ENCODE measurements around the gene POLK. TPM values are rescaled to one million over a fixed set of nuclear protein-coding genes. Genes with fewer than 3 reads are reported as not detected.

The POLK gene
- total RNA-seq, 2 donors from 2014 or later: 13.7 to 16.8 TPM

DNA sequence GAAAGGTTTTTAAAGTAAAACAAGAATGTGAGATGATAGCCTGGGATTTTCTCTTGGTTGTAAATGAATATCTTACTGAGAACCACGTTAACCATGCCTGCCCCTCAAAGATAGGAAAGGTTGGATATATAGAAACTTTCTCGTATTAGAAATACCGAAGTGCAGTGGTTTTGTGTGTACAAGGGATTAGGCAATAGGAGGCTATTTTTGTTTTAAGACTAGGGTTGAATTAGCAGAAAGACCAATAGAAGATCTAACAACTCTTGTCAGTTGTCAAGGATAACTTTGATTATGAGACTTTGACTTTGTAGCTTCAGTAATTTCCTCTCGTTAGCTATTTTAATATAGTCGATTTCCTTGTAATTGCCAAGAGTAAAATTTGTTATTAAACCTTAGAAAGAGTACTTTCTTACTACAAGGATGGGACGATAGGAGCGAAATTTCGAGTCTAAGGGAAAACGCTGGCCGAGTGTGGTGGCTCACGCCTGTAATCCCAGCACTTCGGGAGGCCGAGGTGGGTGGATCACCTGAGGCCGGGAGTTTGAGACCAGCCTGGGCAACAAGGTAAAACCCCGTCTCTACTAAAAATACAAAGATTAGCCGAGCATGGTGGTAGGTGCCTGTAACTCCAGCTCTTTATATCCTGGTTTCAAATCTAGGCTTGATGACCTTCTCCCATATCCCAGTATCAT lies 838 bp downstream of the POLK start:
- no peak for DNase-seq

DNA sequence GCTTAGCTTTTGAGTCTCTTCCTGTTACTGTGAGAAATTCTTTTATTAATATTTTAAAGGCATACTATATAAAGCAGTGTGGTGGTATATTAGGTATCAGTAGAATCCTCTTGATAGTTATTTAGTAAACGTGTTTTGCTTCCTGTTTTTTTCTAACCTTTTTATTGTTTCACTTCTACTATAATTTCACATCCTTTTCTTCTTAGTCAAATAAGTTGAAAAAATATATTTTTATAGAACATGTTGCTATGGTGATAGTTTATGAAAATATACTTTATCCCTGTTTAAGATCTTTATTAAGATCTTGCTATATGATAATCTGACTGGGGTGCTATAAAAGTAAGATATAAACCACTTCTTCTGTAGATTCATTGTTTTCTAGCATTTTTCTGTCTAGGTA lies 2.1 kb downstream of the POLK start:
- Histone ChIP-seq H3K9ac (ENCODE audit: low read depth in 2 of 2, low read length in 2 of 2) (no peak overlapping the region), H3K36me3 (no peaks in the 10 kb centered on the region), H3K27ac (no peak overlapping the region), H3K9me3 (no peaks in the 10 kb centered on the region), H3K4me3 (no peak overlapping the region), H3K4me1 (peaks cover 6% of the 10 kb centered on the region), H3K27me3 (no peaks in the 10 kb centered on the region)
- intact Hi-C loops (cut with DNase I): no loop called here
- TF ChIP-seq, protein P1, sequence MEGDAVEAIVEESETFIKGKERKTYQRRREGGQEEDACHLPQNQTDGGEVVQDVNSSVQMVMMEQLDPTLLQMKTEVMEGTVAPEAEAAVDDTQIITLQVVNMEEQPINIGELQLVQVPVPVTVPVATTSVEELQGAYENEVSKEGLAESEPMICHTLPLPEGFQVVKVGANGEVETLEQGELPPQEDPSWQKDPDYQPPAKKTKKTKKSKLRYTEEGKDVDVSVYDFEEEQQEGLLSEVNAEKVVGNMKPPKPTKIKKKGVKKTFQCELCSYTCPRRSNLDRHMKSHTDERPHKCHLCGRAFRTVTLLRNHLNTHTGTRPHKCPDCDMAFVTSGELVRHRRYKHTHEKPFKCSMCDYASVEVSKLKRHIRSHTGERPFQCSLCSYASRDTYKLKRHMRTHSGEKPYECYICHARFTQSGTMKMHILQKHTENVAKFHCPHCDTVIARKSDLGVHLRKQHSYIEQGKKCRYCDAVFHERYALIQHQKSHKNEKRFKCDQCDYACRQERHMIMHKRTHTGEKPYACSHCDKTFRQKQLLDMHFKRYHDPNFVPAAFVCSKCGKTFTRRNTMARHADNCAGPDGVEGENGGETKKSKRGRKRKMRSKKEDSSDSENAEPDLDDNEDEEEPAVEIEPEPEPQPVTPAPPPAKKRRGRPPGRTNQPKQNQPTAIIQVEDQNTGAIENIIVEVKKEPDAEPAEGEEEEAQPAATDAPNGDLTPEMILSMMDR (IDR thresholded peaks at IDR 0.05): no peak
- no peak for DNase-seq

More for the DNA sequence above, 838 bp downstream of the POLK start:
- TF ChIP-seq, protein P1 (IDR thresholded peaks at IDR 0.05): no peak
- intact Hi-C loops (cut with DNase I): no loop called here
- Histone ChIP-seq H3K4me3 (peak overlapping the region; percentile 87), H3K36me3 (no peaks in the 10 kb centered on the region), H3K27me3 (no peaks in the 10 kb centered on the region), H3K27ac (peak overlapping the region; percentile 53), H3K9me3 (no peaks in the 10 kb centered on the region), H3K9ac (ENCODE audit: low read depth in 2 of 2, low read length in 2 of 2) (peak overlapping the region; percentile 45 to 84), H3K4me1 (peaks cover 6% of the 10 kb centered on the region)

DNA sequence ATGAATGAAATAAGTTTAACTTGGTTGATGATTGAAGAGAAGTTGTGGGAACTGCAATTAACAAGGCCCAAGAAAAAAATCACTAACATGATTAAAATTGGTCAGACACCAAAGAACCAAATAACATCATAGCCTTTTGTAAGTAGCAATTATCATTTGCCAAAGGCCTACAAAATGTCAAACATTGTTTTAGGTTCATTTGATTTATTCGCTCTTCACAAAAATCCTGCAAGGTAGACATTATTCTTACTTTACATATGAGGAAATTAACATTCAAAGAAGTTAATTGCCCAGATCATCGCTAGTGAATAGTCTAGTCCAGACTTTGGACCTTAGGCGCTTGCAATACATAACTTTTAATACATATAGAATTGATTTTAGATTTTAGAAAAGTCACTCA lies 2.6 kb downstream of the POLK start:
- H3K9ac ChIP-seq (ENCODE audit: low read depth in 2 of 2, low read length in 2 of 2): no peak overlapping the region

DNA sequence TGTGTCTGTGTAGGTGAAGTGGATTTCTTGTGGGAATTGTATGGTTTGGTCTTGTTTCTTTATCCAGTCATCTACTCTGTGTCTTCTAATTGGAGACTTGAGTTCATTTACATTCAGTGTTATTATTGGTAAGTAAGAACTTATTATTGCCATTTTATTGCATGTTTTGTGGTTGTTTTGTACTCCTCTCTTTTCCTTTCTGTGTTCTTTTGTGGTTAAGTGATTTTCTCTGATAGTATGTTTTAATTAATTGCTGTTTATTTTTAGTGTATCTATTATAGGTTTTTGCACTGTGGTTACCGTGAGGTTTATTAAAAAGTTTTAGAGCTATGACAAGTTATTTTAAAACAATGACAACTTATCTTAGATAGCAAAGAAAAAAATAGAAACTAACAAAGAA lies 8.1 kb downstream of the POLK start:
- no peaks in the 10 kb centered on the region for H3K27me3 ChIP-seq
- intact Hi-C loops (cut with DNase I): no loop called here
- no peak for DNase-seq
- H3K9me3 ChIP-seq: no peaks in the 10 kb centered on the region
- no peaks in the 10 kb centered on the region for H3K36me3 ChIP-seq
- TF ChIP-seq, protein P1 (IDR thresholded peaks at IDR 0.05): no peak
- no peak overlapping the region for H3K4me3 ChIP-seq
- H3K27ac ChIP-seq: no peak overlapping the region
- no peak overlapping the region for H3K9ac ChIP-seq (ENCODE audit: low read depth in 2 of 2, low read length in 2 of 2)
- H3K4me1 ChIP-seq: no peaks in the 10 kb centered on the region

More for the DNA sequence above, 2.6 kb downstream of the POLK start:
- Histone ChIP-seq H3K27ac (no peak overlapping the region), H3K9me3 (no peaks in the 10 kb centered on the region), H3K4me3 (no peak overlapping the region), H3K4me1 (peaks cover 6% of the 10 kb centered on the region), H3K27me3 (no peaks in the 10 kb centered on the region), H3K36me3 (no peaks in the 10 kb centered on the region)
- intact Hi-C loops (cut with DNase I): no loop called here
- no peak for DNase-seq
- TF ChIP-seq, protein P1 (IDR thresholded peaks at IDR 0.05): no peak

DNA sequence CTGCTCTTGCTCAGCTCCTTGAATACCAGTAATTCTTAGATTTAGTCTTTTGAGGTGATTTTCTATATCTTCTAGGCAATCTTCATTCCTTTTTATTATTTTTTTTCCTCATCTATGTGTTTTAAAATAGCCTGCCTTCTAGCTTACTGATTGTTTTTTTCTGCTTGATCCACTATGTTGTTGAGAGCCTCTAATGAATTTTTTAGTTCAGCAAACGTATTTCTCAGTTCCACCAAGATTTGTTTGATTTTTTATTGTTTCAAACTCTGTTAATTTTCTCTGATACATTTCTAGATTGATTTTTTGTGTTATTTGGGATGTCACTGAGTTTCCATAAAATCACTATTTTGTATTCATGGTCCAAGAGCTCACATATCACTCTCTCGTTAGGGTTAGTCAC lies 9.5 kb downstream of the POLK start:
- Histone ChIP-seq H3K9ac (ENCODE audit: low read depth in 2 of 2, low read length in 2 of 2) (no peak overlapping the region), H3K9me3 (no peaks in the 10 kb centered on the region), H3K27ac (no peak overlapping the region), H3K27me3 (no peaks in the 10 kb centered on the region), H3K4me1 (no peaks in the 10 kb centered on the region), H3K4me3 (no peak overlapping the region), H3K36me3 (no peaks in the 10 kb centered on the region)
- intact Hi-C loops (cut with DNase I): no loop called here
- no peak for DNase-seq
- TF ChIP-seq, protein P1 (IDR thresholded peaks at IDR 0.05): no peak
